NCI-H128 (cell line): ENCODE measurements around the gene NTNG2.
"Not testable (repeated sequence)": the region's sequence is repeated elsewhere in the genome, so short reads cannot be mapped to it uniquely, and the experiment has no call there.

Experiments
- DNase-seq: peaks from one replicate; lab custom pipeline; 2025; ENCODE audit not compliant: unreplicated experiment; lab: John Stamatoyannopoulos, UW

Gene NTNG2

GRCh38 chr9:132161743-132162184, at the start of gene NTNG2:
Gene NTNG2, plus strand, starts transcription at chr9:132162058. Its CDS starts 4,774 bp downstream, at chr9:132166832.
- no peak for DNase-seq

GRCh38 chr9:132114102-132114707, 47.7 kb upstream of the NTNG2 start:
- no peak for DNase-seq

GRCh38 chr9:132116583-132116982, 45.3 kb upstream of the NTNG2 start:
- no peak for DNase-seq

GRCh38 chr9:132117694-132118093, 44.2 kb upstream of the NTNG2 start:
- DNase-seq = no peak

GRCh38 chr9:132121021-132121420, 40.8 kb upstream of the NTNG2 start:
- DNase-seq = no peak

- DNase-seq = no peak
Observed at GRCh38 chr9:132124800-132125199, 37.1 kb upstream of the NTNG2 start.

GRCh38 chr9:132125361-132125760, 36.5 kb upstream of the NTNG2 start:
- DNase-seq = no peak

- no peak for DNase-seq
Observed at GRCh38 chr9:132125944-132126679, 35.7 kb upstream of the NTNG2 start.

- DNase-seq = no peak
Observed at GRCh38 chr9:132126680-132127236, 35.1 kb upstream of the NTNG2 start.

- no peak for DNase-seq
Observed at GRCh38 chr9:132127888-132128534, 33.8 kb upstream of the NTNG2 start.

- no peak for DNase-seq
Observed at GRCh38 chr9:132129535-132129934, 32.3 kb upstream of the NTNG2 start.

- DNase-seq = not testable (repeated sequence)
Observed at GRCh38 chr9:132134085-132134484, 27.8 kb upstream of the NTNG2 start.

- DNase-seq = no peak
Observed at GRCh38 chr9:132135456-132135855, 26.4 kb upstream of the NTNG2 start.

GRCh38 chr9:132136151-132136780, 25.6 kb upstream of the NTNG2 start:
- DNase-seq = no peak

GRCh38 chr9:132141344-132141947, 20.4 kb upstream of the NTNG2 start:
- DNase-seq = no peak

GRCh38 chr9:132141948-132142594, 19.8 kb upstream of the NTNG2 start:
- DNase-seq = no peak

- DNase-seq = no peak
Observed at GRCh38 chr9:132142924-132143323, 18.9 kb upstream of the NTNG2 start.

- no peak for DNase-seq
Observed at GRCh38 chr9:132143359-132143758, 18.5 kb upstream of the NTNG2 start.

GRCh38 chr9:132144708-132145365, 17.0 kb upstream of the NTNG2 start:
- no peak for DNase-seq

- no peak for DNase-seq
Observed at GRCh38 chr9:132146039-132146438, 15.8 kb upstream of the NTNG2 start.
